ENCODE results near the gene GFER. TPM values are rescaled to one million over a fixed set of nuclear protein-coding genes. Genes with fewer than 3 reads are reported as not detected.

The GFER gene
- total and polyA plus RNA-seq, 10 of the 15 experiments (the other 5 are each of a cell fraction or from before 2014, with no cell fraction given) = 2.4 to 57.7 (median 31.3) TPM

DNA sequence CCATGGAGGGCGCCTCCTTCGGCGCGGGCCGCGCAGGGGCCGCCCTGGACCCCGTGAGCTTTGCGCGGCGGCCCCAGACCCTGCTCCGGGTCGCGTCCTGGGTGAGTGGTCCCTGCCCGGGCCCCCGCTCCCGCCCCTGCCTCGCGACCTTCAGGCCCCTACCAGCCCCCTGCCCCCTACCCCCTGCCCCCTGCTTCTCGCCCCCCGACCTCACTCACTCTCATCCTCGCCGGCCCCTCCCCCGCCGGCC, 6.0 kb downstream of the GFER start (continued):
- TF ChIP-seq, protein P1, sequence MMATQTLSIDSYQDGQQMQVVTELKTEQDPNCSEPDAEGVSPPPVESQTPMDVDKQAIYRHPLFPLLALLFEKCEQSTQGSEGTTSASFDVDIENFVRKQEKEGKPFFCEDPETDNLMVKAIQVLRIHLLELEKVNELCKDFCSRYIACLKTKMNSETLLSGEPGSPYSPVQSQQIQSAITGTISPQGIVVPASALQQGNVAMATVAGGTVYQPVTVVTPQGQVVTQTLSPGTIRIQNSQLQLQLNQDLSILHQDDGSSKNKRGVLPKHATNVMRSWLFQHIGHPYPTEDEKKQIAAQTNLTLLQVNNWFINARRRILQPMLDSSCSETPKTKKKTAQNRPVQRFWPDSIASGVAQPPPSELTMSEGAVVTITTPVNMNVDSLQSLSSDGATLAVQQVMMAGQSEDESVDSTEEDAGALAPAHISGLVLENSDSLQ (IDR thresholded peaks at IDR 0.05) = no peak
- no peak for TF ChIP-seq RELB (IDR thresholded peaks at IDR 0.05; ENCODE audit: low read depth)

DNA sequence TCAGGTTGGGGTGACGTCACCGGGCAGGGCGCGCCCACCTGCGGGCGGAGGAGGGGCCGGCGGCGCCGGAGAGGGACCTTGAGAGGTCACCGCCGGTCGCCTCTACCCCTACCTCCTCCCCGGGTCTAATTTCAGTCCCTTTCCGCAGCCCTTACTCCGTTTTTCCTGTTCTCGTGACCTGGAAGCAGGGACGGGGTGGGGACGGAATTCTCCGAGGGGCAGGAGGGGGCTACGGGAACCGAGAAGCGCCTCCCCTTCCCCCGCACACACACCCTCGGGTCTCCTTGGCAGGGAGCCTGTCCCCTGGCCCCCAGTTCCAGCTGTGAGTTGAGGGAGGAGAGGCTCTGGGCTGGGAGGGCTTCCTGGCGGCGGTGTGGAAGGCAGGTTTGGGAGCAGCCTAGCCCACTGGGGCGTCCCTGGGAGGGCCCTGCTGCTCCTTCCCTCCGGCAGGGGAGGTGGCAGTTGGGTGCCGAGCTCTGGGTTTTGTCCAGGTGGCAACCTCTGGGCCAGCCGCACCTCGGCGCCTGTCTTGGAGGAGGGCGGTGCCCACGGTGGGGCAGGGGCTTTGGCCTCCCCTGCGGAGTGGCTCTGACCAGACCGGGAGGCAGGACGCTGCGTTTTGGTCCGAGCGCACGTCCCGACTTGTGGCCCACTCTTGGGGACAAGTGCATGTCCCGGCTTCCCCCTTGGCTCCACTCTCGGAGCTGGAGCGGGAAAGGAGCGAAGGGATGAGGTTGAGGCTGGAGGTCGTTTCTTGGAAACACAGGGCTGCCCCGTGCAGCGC, 6.5 kb downstream of the GFER start:
- intact Hi-C loops (cut with micrococcal nuclease; ENCODE audit: unreplicated experiment) = no loop called here
- no peaks in the 10 kb centered on the region; the same call in 1 of the 2 replicates for H3K79me2 ChIP-seq (ENCODE audit: control insufficient read depth, insufficient read depth, low read length)
- peaks cover 1% of the 10 kb centered on the region; the same call in 1 of the 3 replicates for H3K9me3 ChIP-seq (replicated peaks; ENCODE audit: control insufficient read depth, insufficient read depth, low read length)
- ChIA-PET CTCF (interaction anchor here (0.9 to 6.5 kb wide), 3 partner anchors 9 to 26 kb away, joined by 3 to 54 read pairs (median 5); partner anchors contain the start of genes NOXO1 and RPS2), POLR2A (interaction anchor here (0.6 to 3.3 kb wide), 7 partner anchors 9 to 314 kb away, joined by 3 to 18 read pairs (median 13); partner anchors contain the start of genes NOXO1, RNF151, RPS2 and TBL3), RAD21 (ENCODE audit: unreplicated experiment) (interaction anchor here (0.8 to 1.9 kb wide), 6 partner anchors 9 to 150 kb away, joined by 3 to 12 read pairs (median 3); partner anchors contain the start of genes NOXO1 and RPS2), SMC1A (ENCODE audit: uncharacterized antibody, unreplicated experiment) (no interaction called here)
- no peaks in the 10 kb centered on the region for H4K20me1 ChIP-seq (ENCODE audit: control insufficient read depth, insufficient read depth)
- H3K4me2 ChIP-seq (ENCODE audit: control insufficient read depth, insufficient read depth) = peak overlapping the region; percentile 98
- ATAC-seq (peak; percentile 37), FAIRE-seq (peak; percentile 18), DNase-seq (ENCODE audit: low read depth, low spot score) (no peak)
- peak overlapping the region; percentile 65 for H3K4me3 ChIP-seq
- peak overlapping the region; percentile 27 for H3K9ac ChIP-seq (ENCODE audit: control insufficient read depth, insufficient read depth, low read length)
- in situ Hi-C loops (cut with MboI) = no loop called here
- under 1% methylated on average over 44 of the region's 50 CpGs for WGBS (ENCODE audit: insufficient coverage, insufficient replicate concordance, low lambda C conversion rate, missing lambda C conversion rate)
- no peaks in the 10 kb centered on the region for H3K27me3 ChIP-seq (replicated peaks in 1 of 2; ENCODE audit: control insufficient read depth in 2 of 2, insufficient read depth in 2 of 2, low read length in 1 of 2)
- H3K36me3 ChIP-seq (ENCODE audit: control insufficient read depth in 2 of 2, insufficient read depth in 2 of 2, low read length in 1 of 2) = peaks cover 5 to 6% of the 10 kb centered on the region in 2 experiments; a peak in 3 of 4 replicates
- no TSS peak for BruUV-seq (replicated peaks)
- peak overlapping the region; percentile 13 for H2AFZ ChIP-seq (ENCODE audit: control insufficient read depth, low read depth, low read length)
- H3K4me1 ChIP-seq (ENCODE audit: control insufficient read depth, insufficient read depth, low read length) = peaks cover 33% of the 10 kb centered on the region
- H3K27ac ChIP-seq (ENCODE audit: control insufficient read depth, insufficient read depth) = peak overlapping the region; percentile 39; the same call in 1 of the 2 replicates
- peak; percentile 68; the same call in 1 of the 2 replicates for TF ChIP-seq LARP7 (IDR thresholded peaks at IDR 0.05)
- TF ChIP-seq, protein P2, sequence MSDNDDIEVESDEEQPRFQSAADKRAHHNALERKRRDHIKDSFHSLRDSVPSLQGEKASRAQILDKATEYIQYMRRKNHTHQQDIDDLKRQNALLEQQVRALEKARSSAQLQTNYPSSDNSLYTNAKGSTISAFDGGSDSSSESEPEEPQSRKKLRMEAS (IDR thresholded peaks at IDR 0.05; ENCODE audit: low read depth, low read length) = no peak
- no peak for TF ChIP-seq JUNB (IDR thresholded peaks at IDR 0.05)
- no peak for TF ChIP-seq MYC (IDR thresholded peaks at IDR 0.05; ENCODE audit: insufficient read depth, insufficient read length, insufficient replicate concordance, low read length, severe bottlenecking)
- TF ChIP-seq BACH1 (IDR thresholded peaks at IDR 0.05; ENCODE audit: borderline replicate concordance) = 0 out of 2 replicates have a peak, but pooled peaks have one; percentile 14
- TF ChIP-seq NR2F1 (conservative IDR thresholded peaks at IDR 0.05) = no peak
- no peak for TF ChIP-seq TBL1XR1 (IDR thresholded peaks at IDR 0.05; ENCODE audit: low read depth, low read length)
- no peak for TF ChIP-seq CBX5 (IDR thresholded peaks at IDR 0.05; ENCODE audit: low read depth)
- TF ChIP-seq SMC3 (IDR thresholded peaks at IDR 0.05; ENCODE audit: borderline replicate concordance, low read length) = no peak
- TF ChIP-seq NBN (IDR thresholded peaks at IDR 0.05) = peak; percentile 18; the same call in 1 of the 2 replicates
- TF ChIP-seq PML (IDR thresholded peaks at IDR 0.05; ENCODE audit: low read length) = no peak
- TF ChIP-seq IKZF1 (conservative IDR thresholded peaks at IDR 0.05) = peak; percentile 66
- TF ChIP-seq NFIC (IDR thresholded peaks at IDR 0.05; ENCODE audit: low read depth, low read length) = no peak
- TF ChIP-seq E4F1 (IDR thresholded peaks at IDR 0.05; ENCODE audit: borderline replicate concordance, partially characterized antibody) = no peak
- TF ChIP-seq SP1 (IDR thresholded peaks at IDR 0.05; ENCODE audit: low read depth, low read length) = peak; percentile 2
- 0 out of 2 replicates have a peak, but pooled peaks have one; percentile 7 for TF ChIP-seq RB1 (IDR thresholded peaks at IDR 0.05; ENCODE audit: borderline replicate concordance)
